GM23338 (cell line): ENCODE results near the gene TAB3. TPM values are rescaled to one million over a fixed set of nuclear protein-coding genes. Genes with fewer than 3 reads are reported as not detected.
A peak's percentile ranks its signal among the peaks of the same experiment; 100 is the strongest.

Experiments used
- ATAC-seq: fragments of 200-7000 bp; cut with Tn5 transposase; 3 replicates; pipeline ENCODE4 v1.9.1; 2020
- DNase-seq: peaks from one replicate; pipeline ENCODE4 v3.0.0-alpha.2; 2015; ENCODE audit warnings: low spot score
- H2AFZ ChIP-seq: fragments of 200-600 bp; sonication (generic); 2 replicates; pipeline ENCODE4 v1.8.0; 2016; ENCODE audit warnings: antibody characterized with exemption, mild to moderate bottlenecking, moderate library complexity
- H3F3A ChIP-seq: fragments of 200-600 bp; sonication (generic); replicated peaks from 2 replicates; pipeline ENCODE4 v1.8.0; 2017; ENCODE audit warnings: antibody characterized with exemption, mixed run types, low read depth
- H3K27ac ChIP-seq: fragments of 200-600 bp; sonication (generic); 2 replicates; pipeline ENCODE4 v1.6.1; 2016; ENCODE audit warnings: low read depth
- H3K27me3 ChIP-seq: fragments of 200-600 bp; sonication (generic); 2 replicates; pipeline ENCODE4 v1.8.0; 2016; ENCODE audit warnings: mild to moderate bottlenecking, mixed run types, moderate library complexity; ENCODE audit not compliant: insufficient read depth
- H3K36me3 ChIP-seq: fragments of 200-600 bp; sonication (generic); 2 replicates; pipeline ENCODE4 v1.8.0; 2016; ENCODE audit warnings: mild to moderate bottlenecking; ENCODE audit not compliant: insufficient read depth
- H3K4me1 ChIP-seq: fragments of 200-600 bp; sonication (generic); 2 replicates; pipeline ENCODE4 v1.8.0; 2016; ENCODE audit warnings: mild to moderate bottlenecking, moderate library complexity; ENCODE audit not compliant: insufficient read depth
- H3K4me2 ChIP-seq: fragments of 200-600 bp; sonication (generic); 2 replicates; pipeline ENCODE4 v1.7.1; 2017; ENCODE audit warnings: mixed run types
- H3K4me3 ChIP-seq: fragments of 200-600 bp; sonication (generic); 2 replicates; pipeline ENCODE4 v1.6.1; 2016; ENCODE audit warnings: mixed run types
- H3K79me2 ChIP-seq: fragments of 200-600 bp; sonication (generic); replicated peaks from 2 replicates; pipeline ENCODE4 v1.8.0; 2017; ENCODE audit warnings: mild to moderate bottlenecking; ENCODE audit not compliant: insufficient read depth
- H3K9me2 ChIP-seq: fragments of 200-600 bp; sonication (generic); 2 replicates; pipeline ENCODE4 v1.8.0; 2017; ENCODE audit not compliant: insufficient read depth
- H4K20me1 ChIP-seq: fragments of 200-600 bp; sonication (generic); replicated peaks from 2 replicates; pipeline ENCODE4 v1.8.0; 2017; ENCODE audit warnings: mild to moderate bottlenecking; ENCODE audit not compliant: insufficient read depth
- H3K27ac Mint-ChIP-seq: 2 replicates; pipeline ENCODE4 v1.8.0; 2020; ENCODE audit warnings: inconsistent platforms, mild to moderate bottlenecking, moderate library complexity, mixed read lengths
- H3K27me3 Mint-ChIP-seq: 3 replicates; pipeline ENCODE4 v1.8.0; 2022; ENCODE audit warnings: low read depth, mild to moderate bottlenecking, moderate library complexity, mixed read lengths, inconsistent platforms; ENCODE audit not compliant: insufficient read depth, poor library complexity
- H3K36me3 Mint-ChIP-seq: 3 replicates; pipeline ENCODE4 v1.8.0; 2021; ENCODE audit warnings: low read depth, mild to moderate bottlenecking, inconsistent platforms, moderate library complexity, mixed read lengths
- H3K4me1 Mint-ChIP-seq: 3 replicates; pipeline ENCODE4 v1.8.0; 2020; ENCODE audit warnings: mild to moderate bottlenecking, inconsistent platforms, mixed read lengths
- H3K4me3 Mint-ChIP-seq: 3 replicates; pipeline ENCODE4 v1.8.0; 2021; ENCODE audit warnings: moderate library complexity, mild to moderate bottlenecking, inconsistent platforms, mixed read lengths
- H3K9me3 Mint-ChIP-seq: 3 replicates; pipeline ENCODE4 v1.8.0; 2020; ENCODE audit warnings: moderate library complexity, mild to moderate bottlenecking, inconsistent platforms, mixed read lengths
- EZH2 ChIP-seq: fragments of 200-600 bp; sonication (generic); IDR thresholded peaks from one replicate; pipeline ENCODE4 v1.8.0; 2017; ENCODE audit warnings: antibody characterized with exemption, mild to moderate bottlenecking, low read depth; ENCODE audit not compliant: unreplicated experiment
- EZH2phosphoT487 ChIP-seq: fragments of 200-600 bp; sonication (generic); IDR thresholded peaks from one replicate; pipeline ENCODE4 v1.8.1; 2018; ENCODE audit warnings: antibody characterized with exemption; ENCODE audit not compliant: unreplicated experiment
- JUNB ChIP-seq: IDR thresholded peaks from one replicate; pipeline ENCODE4 v1.6.1; 2016; ENCODE audit warnings: antibody characterized with exemption; ENCODE audit not compliant: unreplicated experiment
- POLR2AphosphoS5 ChIP-seq: IDR thresholded peaks from 2 replicates; pipeline ENCODE4 v1.6.1; 2016; ENCODE audit warnings: antibody characterized with exemption, low read depth
- STAT1 ChIP-seq: IDR thresholded peaks from one replicate; pipeline ENCODE4 v1.6.1; 2016; ENCODE audit warnings: antibody characterized with exemption; ENCODE audit not compliant: unreplicated experiment
- ZNF114 ChIP-seq: fragments of 250-450 bp; sonication (Bioruptor Pico); IDR thresholded peaks from 2 replicates; pipeline ENCODE4 v1.5.0; 2020; ENCODE audit warnings: mild to moderate bottlenecking, moderate library complexity
- polyA plus RNA-seq: library from polyadenylated mRNA; unstranded; fragments of >200 nt; fragmentation: Nextera tagmentation; extraction: Ambion mirVana; gene quantifications from 2 replicates; pipeline ENCODE4 v1.2.1, GENCODE V29; 2016
- total RNA-seq: library from RNA; depleted of rRNA; stranded (reverse); fragments of >200 nt; shearing (Covaris generic); gene quantifications from 2 replicates; pipeline ENCODE4 v1.2.3, GENCODE V29; 2014
- TF ChIP-seq, protein P1 (sequence below): IDR thresholded peaks from one replicate; pipeline ENCODE4 v1.6.1; 2018; ENCODE audit warnings: antibody characterized with exemption; ENCODE audit not compliant: unreplicated experiment
- TF ChIP-seq, protein P2 (sequence below): IDR thresholded peaks from 2 replicates; pipeline ENCODE4 v1.6.1; 2016; ENCODE audit warnings: antibody characterized with exemption
- TF ChIP-seq, protein P3 (sequence below), 2 experiments: fragments of 200-600 bp in 1 of 2; sonication (generic) in 1 of 2; conservative IDR thresholded peaks; 2 replicates each; pipeline versions ENCODE4 v1.5.1 to v1.6.1; 2016 to 2017; ENCODE audit warnings: antibody characterized with exemption in 2 of 2, low read depth in 2 of 2, mild to moderate bottlenecking in 2 of 2, moderate library complexity in 1 of 2

Gene TAB3
- total and polyA plus RNA-seq, 2 experiments from 2014 or later = 4.4 to 21.7 TPM

DNA sequence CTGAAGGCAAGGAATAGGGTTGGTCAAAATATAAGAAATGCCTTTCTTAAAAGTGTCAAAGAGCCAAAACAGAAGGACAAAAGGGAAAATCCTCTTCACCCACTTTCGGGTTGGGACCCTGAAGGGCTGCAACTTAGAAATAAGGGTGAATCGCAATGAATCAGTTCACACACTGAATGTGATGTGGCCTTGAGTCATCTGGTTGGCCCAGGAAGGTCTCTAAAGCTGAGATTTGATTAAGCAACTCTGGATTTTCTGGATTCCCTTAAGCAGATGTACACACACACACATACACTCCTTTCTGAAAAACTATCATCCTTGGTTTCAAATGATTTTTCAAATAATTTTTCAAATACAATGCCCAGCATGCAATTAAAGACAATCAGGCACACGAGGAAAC lies 13.1 kb downstream of the TAB3 start:
- H3K79me2 ChIP-seq = peaks cover 40% of the 10 kb centered on the region
- Mint-ChIP-seq H3K4me1 (peaks cover 23% of the 10 kb centered on the region), H3K36me3 (no peaks in the 10 kb centered on the region), H3K4me3 (no peak overlapping the region), H3K27me3 (peaks cover 5% of the 10 kb centered on the region), H3K9me3 (no peaks in the 10 kb centered on the region; the same call in 2 of the 3 replicates), H3K27ac (peak overlapping the region; percentile 75; the same call in 1 of the 2 replicates)
- no peaks in the 10 kb centered on the region for H3K27me3 ChIP-seq
- DNase-seq (no peak), ATAC-seq (no peak)
- H2AFZ ChIP-seq = no peak overlapping the region
- H3K4me1 ChIP-seq = no peaks in the 10 kb centered on the region
- no peak overlapping the region for H3K4me3 ChIP-seq
- H3F3A ChIP-seq = no peaks in the 10 kb centered on the region
- TF ChIP-seq, protein P1, sequence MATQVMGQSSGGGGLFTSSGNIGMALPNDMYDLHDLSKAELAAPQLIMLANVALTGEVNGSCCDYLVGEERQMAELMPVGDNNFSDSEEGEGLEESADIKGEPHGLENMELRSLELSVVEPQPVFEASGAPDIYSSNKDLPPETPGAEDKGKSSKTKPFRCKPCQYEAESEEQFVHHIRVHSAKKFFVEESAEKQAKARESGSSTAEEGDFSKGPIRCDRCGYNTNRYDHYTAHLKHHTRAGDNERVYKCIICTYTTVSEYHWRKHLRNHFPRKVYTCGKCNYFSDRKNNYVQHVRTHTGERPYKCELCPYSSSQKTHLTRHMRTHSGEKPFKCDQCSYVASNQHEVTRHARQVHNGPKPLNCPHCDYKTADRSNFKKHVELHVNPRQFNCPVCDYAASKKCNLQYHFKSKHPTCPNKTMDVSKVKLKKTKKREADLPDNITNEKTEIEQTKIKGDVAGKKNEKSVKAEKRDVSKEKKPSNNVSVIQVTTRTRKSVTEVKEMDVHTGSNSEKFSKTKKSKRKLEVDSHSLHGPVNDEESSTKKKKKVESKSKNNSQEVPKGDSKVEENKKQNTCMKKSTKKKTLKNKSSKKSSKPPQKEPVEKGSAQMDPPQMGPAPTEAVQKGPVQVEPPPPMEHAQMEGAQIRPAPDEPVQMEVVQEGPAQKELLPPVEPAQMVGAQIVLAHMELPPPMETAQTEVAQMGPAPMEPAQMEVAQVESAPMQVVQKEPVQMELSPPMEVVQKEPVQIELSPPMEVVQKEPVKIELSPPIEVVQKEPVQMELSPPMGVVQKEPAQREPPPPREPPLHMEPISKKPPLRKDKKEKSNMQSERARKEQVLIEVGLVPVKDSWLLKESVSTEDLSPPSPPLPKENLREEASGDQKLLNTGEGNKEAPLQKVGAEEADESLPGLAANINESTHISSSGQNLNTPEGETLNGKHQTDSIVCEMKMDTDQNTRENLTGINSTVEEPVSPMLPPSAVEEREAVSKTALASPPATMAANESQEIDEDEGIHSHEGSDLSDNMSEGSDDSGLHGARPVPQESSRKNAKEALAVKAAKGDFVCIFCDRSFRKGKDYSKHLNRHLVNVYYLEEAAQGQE = no peak
- TF ChIP-seq JUNB = no peak
- TF ChIP-seq EZH2 = no peak
- H3K27ac ChIP-seq = no peak overlapping the region
- no peaks in the 10 kb centered on the region for H3K9me2 ChIP-seq
- H4K20me1 ChIP-seq = no peaks in the 10 kb centered on the region
- H3K36me3 ChIP-seq = no peaks in the 10 kb centered on the region
- no peak overlapping the region for H3K4me2 ChIP-seq

DNA sequence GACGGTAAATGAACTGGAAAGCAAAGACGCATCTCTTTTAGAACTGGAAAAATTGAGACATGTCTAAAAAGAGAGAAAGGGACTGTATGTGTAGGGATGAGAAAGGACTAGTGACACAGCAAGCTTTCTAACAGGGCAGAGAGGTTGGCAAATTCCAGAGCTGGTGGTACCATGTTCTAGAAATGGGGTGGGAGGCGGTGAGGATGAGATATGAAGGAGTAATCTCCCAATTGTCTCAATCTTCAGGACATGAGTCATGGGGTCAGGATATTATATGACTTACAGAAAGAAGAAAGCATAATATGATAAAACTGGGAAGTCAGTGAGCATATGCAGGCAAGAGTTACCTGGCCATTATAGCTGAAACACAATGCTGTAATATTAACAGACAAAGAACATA lies 14.2 kb downstream of the TAB3 start:
- Histone ChIP-seq H4K20me1 (no peaks in the 10 kb centered on the region), H2AFZ (no peak overlapping the region), H3K36me3 (no peaks in the 10 kb centered on the region), H3K79me2 (peaks cover 33% of the 10 kb centered on the region), H3K4me1 (no peaks in the 10 kb centered on the region), H3K4me3 (no peak overlapping the region), H3K4me2 (no peak overlapping the region), H3K27ac (no peak overlapping the region), H3F3A (no peaks in the 10 kb centered on the region), H3K27me3 (no peaks in the 10 kb centered on the region), H3K9me2 (no peaks in the 10 kb centered on the region)
- Mint-ChIP-seq H3K4me1 (peaks cover 16% of the 10 kb centered on the region), H3K27ac (no peak overlapping the region), H3K27me3 (peaks cover 5% of the 10 kb centered on the region), H3K4me3 (no peak overlapping the region), H3K9me3 (no peaks in the 10 kb centered on the region; the same call in 2 of the 3 replicates), H3K36me3 (no peaks in the 10 kb centered on the region)
- TF ChIP-seq JUNB (no peak), ZNF114 (CRISPR knock-in tag) (no peak), STAT1 (no peak), EZH2 (no peak), POLR2AphosphoS5 (no peak), EZH2phosphoT487 (no peak)
- TF ChIP-seq, protein P2, sequence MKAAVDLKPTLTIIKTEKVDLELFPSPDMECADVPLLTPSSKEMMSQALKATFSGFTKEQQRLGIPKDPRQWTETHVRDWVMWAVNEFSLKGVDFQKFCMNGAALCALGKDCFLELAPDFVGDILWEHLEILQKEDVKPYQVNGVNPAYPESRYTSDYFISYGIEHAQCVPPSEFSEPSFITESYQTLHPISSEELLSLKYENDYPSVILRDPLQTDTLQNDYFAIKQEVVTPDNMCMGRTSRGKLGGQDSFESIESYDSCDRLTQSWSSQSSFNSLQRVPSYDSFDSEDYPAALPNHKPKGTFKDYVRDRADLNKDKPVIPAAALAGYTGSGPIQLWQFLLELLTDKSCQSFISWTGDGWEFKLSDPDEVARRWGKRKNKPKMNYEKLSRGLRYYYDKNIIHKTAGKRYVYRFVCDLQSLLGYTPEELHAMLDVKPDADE = no peak
- TF ChIP-seq, protein P3, sequence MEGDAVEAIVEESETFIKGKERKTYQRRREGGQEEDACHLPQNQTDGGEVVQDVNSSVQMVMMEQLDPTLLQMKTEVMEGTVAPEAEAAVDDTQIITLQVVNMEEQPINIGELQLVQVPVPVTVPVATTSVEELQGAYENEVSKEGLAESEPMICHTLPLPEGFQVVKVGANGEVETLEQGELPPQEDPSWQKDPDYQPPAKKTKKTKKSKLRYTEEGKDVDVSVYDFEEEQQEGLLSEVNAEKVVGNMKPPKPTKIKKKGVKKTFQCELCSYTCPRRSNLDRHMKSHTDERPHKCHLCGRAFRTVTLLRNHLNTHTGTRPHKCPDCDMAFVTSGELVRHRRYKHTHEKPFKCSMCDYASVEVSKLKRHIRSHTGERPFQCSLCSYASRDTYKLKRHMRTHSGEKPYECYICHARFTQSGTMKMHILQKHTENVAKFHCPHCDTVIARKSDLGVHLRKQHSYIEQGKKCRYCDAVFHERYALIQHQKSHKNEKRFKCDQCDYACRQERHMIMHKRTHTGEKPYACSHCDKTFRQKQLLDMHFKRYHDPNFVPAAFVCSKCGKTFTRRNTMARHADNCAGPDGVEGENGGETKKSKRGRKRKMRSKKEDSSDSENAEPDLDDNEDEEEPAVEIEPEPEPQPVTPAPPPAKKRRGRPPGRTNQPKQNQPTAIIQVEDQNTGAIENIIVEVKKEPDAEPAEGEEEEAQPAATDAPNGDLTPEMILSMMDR (conservative IDR thresholded peaks at IDR 0.05; ENCODE audit: low read depth in 2 of 2) = no peak
- DNase-seq (no peak), ATAC-seq (no peak)
